ENCODE results near the gene ANKRD33.

Gene ANKRD33

GRCh38 chr12:51863933-51864832, 23.7 kb upstream of the ANKRD33 start:
- Histone ChIP-seq H3K9ac (ENCODE audit: low read depth, low read length) (peak overlapping the region; percentile 74; the same call in 1 of the 2 replicates), H3K27ac (ENCODE audit: low read length) (peak overlapping the region; percentile 69), H3K36me3 (ENCODE audit: insufficient read depth, low read depth, low read length) (no peaks in the 10 kb centered on the region), H3K4me1 (ENCODE audit: insufficient read depth, low read length) (peaks cover 31% of the 10 kb centered on the region), H3K4me3 (ENCODE audit: low read length) (peak overlapping the region; percentile 70), H3K9me3 (ENCODE audit: insufficient read depth, low read depth, low read length) (no peaks in the 10 kb centered on the region), H3K27me3 (ENCODE audit: insufficient read depth, low read length) (peaks cover 49% of the 10 kb centered on the region)

- Histone ChIP-seq H3K4me3 (ENCODE audit: low read length) (peak overlapping the region; percentile 70), H3K27ac (ENCODE audit: low read length) (no peak overlapping the region), H3K27me3 (ENCODE audit: insufficient read depth, low read length) (peaks cover 56% of the 10 kb centered on the region), H3K4me1 (ENCODE audit: insufficient read depth, low read length) (peaks cover 37% of the 10 kb centered on the region), H3K36me3 (ENCODE audit: insufficient read depth, low read depth, low read length) (no peaks in the 10 kb centered on the region), H3K9me3 (ENCODE audit: insufficient read depth, low read depth, low read length) (no peaks in the 10 kb centered on the region), H3K9ac (ENCODE audit: low read depth, low read length) (peak overlapping the region; percentile 24; the same call in 1 of the 2 replicates)
Measured at GRCh38 chr12:51864833-51865670, 22.9 kb upstream of the ANKRD33 start.

DNA sequence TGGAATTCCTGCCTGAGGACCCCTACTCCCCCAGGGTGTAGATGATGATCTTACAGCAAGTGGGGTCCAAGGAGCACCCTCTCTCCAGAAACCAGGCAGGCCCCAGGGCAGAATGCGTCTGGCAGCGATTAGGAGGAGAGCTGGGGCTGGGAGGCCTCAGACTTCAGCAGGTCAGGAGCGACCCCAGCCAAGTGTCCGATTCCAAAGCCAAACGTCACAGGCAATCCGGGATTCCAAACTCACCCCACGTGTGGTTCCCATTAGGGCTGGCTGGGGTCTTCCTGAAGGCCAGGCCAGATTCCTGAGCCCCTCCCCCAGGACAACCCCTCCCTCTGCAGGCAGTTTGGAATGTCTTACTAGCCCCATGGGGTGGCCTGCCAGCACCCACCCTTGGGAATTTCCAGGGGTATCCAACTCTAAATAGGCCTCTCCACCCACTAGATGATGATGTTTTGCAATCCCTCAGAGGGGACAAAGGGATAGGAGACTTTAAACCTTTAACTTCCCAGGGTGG, 22.1 kb upstream of the ANKRD33 start:
- Histone ChIP-seq H3K9ac (ENCODE audit: low read depth, low read length) (no peak overlapping the region; the same call in 1 of the 2 replicates), H3K27me3 (ENCODE audit: insufficient read depth, low read length) (peaks cover 64% of the 10 kb centered on the region), H3K36me3 (ENCODE audit: insufficient read depth, low read depth, low read length) (no peaks in the 10 kb centered on the region), H3K4me1 (ENCODE audit: insufficient read depth, low read length) (peaks cover 44% of the 10 kb centered on the region), H3K4me3 (ENCODE audit: low read length) (peak overlapping the region; percentile 4; the same call in 1 of the 2 replicates), H3K9me3 (ENCODE audit: insufficient read depth, low read depth, low read length) (no peaks in the 10 kb centered on the region), H3K27ac (ENCODE audit: low read length) (no peak overlapping the region)

GRCh38 chr12:51866324-51866723, 21.6 kb upstream of the ANKRD33 start:
- H3K4me3 ChIP-seq (ENCODE audit: low read length): peak overlapping the region; percentile 4; the same call in 1 of the 2 replicates
- no peaks in the 10 kb centered on the region for H3K36me3 ChIP-seq (ENCODE audit: insufficient read depth, low read depth, low read length)
- H3K27me3 ChIP-seq (ENCODE audit: insufficient read depth, low read length): peaks cover 64% of the 10 kb centered on the region
- no peak overlapping the region for H3K9ac ChIP-seq (ENCODE audit: low read depth, low read length)
- H3K9me3 ChIP-seq (ENCODE audit: insufficient read depth, low read depth, low read length): no peaks in the 10 kb centered on the region
- H3K27ac ChIP-seq (ENCODE audit: low read length): no peak overlapping the region
- peaks cover 44% of the 10 kb centered on the region for H3K4me1 ChIP-seq (ENCODE audit: insufficient read depth, low read length)

DNA sequence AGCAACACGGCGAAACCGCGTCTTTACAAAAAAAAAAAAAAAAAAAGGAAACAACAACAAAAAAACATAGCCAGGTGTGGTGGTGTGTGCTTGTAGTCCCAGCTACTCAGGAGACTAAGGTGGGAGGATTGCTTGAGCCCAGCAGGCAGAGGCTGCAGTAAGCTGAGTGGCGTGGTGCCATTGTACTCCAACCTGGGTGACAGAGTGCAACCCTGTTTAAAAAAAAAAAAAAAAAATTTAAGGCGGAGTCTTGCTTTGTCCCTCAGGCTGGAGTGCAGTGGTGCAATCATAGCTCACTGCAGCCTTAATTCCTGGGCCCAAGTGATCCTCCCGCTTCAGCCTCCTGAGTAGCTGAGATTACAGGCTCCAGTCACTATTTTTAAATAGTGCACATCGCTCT, 21.1 kb upstream of the ANKRD33 start:
- H3K4me1 ChIP-seq (ENCODE audit: insufficient read depth, low read length): peaks cover 44% of the 10 kb centered on the region
- no peaks in the 10 kb centered on the region for H3K36me3 ChIP-seq (ENCODE audit: insufficient read depth, low read depth, low read length)
- H3K9ac ChIP-seq (ENCODE audit: low read depth, low read length): no peak overlapping the region
- peaks cover 64% of the 10 kb centered on the region for H3K27me3 ChIP-seq (ENCODE audit: insufficient read depth, low read length)
- H3K4me3 ChIP-seq (ENCODE audit: low read length): no peak overlapping the region
- no peaks in the 10 kb centered on the region for H3K9me3 ChIP-seq (ENCODE audit: insufficient read depth, low read depth, low read length)
- H3K27ac ChIP-seq (ENCODE audit: low read length): no peak overlapping the region

- H3K27me3 ChIP-seq (ENCODE audit: insufficient read depth, low read length): peaks cover 58% of the 10 kb centered on the region
- H3K9me3 ChIP-seq (ENCODE audit: insufficient read depth, low read depth, low read length): no peaks in the 10 kb centered on the region
- H3K36me3 ChIP-seq (ENCODE audit: insufficient read depth, low read depth, low read length): no peaks in the 10 kb centered on the region
- no peak overlapping the region for H3K27ac ChIP-seq (ENCODE audit: low read length)
- H3K4me1 ChIP-seq (ENCODE audit: insufficient read depth, low read length): peaks cover 44% of the 10 kb centered on the region
- no peak overlapping the region for H3K4me3 ChIP-seq (ENCODE audit: low read length)
- no peak overlapping the region for H3K9ac ChIP-seq (ENCODE audit: low read depth, low read length)
Measured at GRCh38 chr12:51867371-51867770, 20.5 kb upstream of the ANKRD33 start.

GRCh38 chr12:51867796-51868428, 20.0 kb upstream of the ANKRD33 start:
- Histone ChIP-seq H3K36me3 (ENCODE audit: insufficient read depth, low read depth, low read length) (no peaks in the 10 kb centered on the region), H3K4me1 (ENCODE audit: insufficient read depth, low read length) (peaks cover 41% of the 10 kb centered on the region), H3K27me3 (ENCODE audit: insufficient read depth, low read length) (peaks cover 58% of the 10 kb centered on the region), H3K9ac (ENCODE audit: low read depth, low read length) (no peak overlapping the region), H3K9me3 (ENCODE audit: insufficient read depth, low read depth, low read length) (no peaks in the 10 kb centered on the region), H3K4me3 (ENCODE audit: low read length) (no peak overlapping the region), H3K27ac (ENCODE audit: low read length) (no peak overlapping the region)

DNA sequence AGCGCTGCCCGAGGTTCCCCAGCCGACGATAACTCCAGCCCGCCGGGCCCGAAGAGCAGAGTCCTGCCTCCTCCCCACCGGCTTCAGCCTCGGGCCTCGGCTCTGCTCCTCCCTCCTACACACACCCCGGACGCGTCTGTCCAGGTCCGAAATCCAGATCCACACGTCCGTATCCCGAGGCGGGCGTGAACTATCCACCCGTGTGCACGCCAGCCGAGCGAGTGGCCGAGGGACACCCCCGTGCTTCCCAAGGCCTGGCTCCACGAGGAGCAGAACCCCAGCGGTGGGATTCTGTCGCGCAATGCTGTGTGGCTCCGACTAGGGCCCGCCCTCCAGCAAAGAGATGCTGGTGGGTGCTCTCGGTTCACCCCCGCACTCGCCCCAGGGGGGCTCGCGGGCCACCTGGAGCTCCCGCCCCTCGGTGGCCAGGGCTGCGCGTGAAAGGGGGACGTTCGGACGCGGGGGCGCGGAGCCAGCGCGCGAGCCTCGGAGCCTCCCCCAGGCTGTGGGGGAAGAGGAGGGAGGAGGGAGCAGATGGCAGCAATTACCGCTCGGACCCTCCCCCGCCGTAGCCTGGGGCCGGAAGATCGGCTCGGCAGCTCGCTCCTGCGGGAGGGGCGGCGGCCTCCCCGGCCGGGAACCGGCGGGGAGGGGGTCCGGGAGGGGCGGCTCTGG, 18.9 kb upstream of the ANKRD33 start:
- H3K9me3 ChIP-seq (ENCODE audit: insufficient read depth, low read depth, low read length): no peaks in the 10 kb centered on the region
- H3K27ac ChIP-seq (ENCODE audit: low read length): no peak overlapping the region
- H3K36me3 ChIP-seq (ENCODE audit: insufficient read depth, low read depth, low read length): no peaks in the 10 kb centered on the region
- peak overlapping the region; percentile 58; the same call in 1 of the 2 replicates for H3K9ac ChIP-seq (ENCODE audit: low read depth, low read length)
- H3K4me3 ChIP-seq (ENCODE audit: low read length): peak overlapping the region; percentile 72
- peaks cover 58% of the 10 kb centered on the region for H3K27me3 ChIP-seq (ENCODE audit: insufficient read depth, low read length)
- H3K4me1 ChIP-seq (ENCODE audit: insufficient read depth, low read length): peaks cover 34% of the 10 kb centered on the region

GRCh38 chr12:51869496-51869865, 18.4 kb upstream of the ANKRD33 start:
- peak overlapping the region; percentile 72; the same call in 1 of the 2 replicates for H3K4me3 ChIP-seq (ENCODE audit: low read length)

GRCh38 chr12:51869931-51870330, 18.0 kb upstream of the ANKRD33 start:
- Histone ChIP-seq H3K27ac (ENCODE audit: low read length) (no peak overlapping the region), H3K9me3 (ENCODE audit: insufficient read depth, low read depth, low read length) (no peaks in the 10 kb centered on the region), H3K36me3 (ENCODE audit: insufficient read depth, low read depth, low read length) (no peaks in the 10 kb centered on the region), H3K4me1 (ENCODE audit: insufficient read depth, low read length) (peaks cover 30% of the 10 kb centered on the region), H3K9ac (ENCODE audit: low read depth, low read length) (peak overlapping the region; percentile 58; the same call in 1 of the 2 replicates), H3K27me3 (ENCODE audit: insufficient read depth, low read length) (peaks cover 58% of the 10 kb centered on the region), H3K4me3 (ENCODE audit: low read length) (peak overlapping the region; percentile 72; the same call in 1 of the 2 replicates)

More at GRCh38 chr12:51869496-51869865, 18.4 kb upstream of the ANKRD33 start:
- peaks cover 58% of the 10 kb centered on the region for H3K27me3 ChIP-seq (ENCODE audit: insufficient read depth, low read length)
- H3K27ac ChIP-seq (ENCODE audit: low read length): no peak overlapping the region
- H3K36me3 ChIP-seq (ENCODE audit: insufficient read depth, low read depth, low read length): no peaks in the 10 kb centered on the region
- H3K4me1 ChIP-seq (ENCODE audit: insufficient read depth, low read length): peaks cover 34% of the 10 kb centered on the region
- H3K9ac ChIP-seq (ENCODE audit: low read depth, low read length): peak overlapping the region; percentile 58; the same call in 1 of the 2 replicates
- no peaks in the 10 kb centered on the region for H3K9me3 ChIP-seq (ENCODE audit: insufficient read depth, low read depth, low read length)
